CD4-positive, alpha-beta T cell treated with Interleukin-10 for 1 hour (primary cell): ENCODE data around the gene PKD1L1.
"Not testable (repeated sequence)": the region's sequence is repeated elsewhere in the genome, so short reads cannot be mapped to it uniquely, and the experiment has no call there.

ENCODE experiments used
- DNase-seq: peaks from one replicate; pipeline ENCODE4 v3.0.0-alpha.2; 2020

Gene PKD1L1

GRCh38 chr7:47758546-47758945 is 189.7 kb downstream of the PKD1L1 start:
- DNase-seq: no peak

- DNase-seq: no peak
Observed at GRCh38 chr7:47757921-47758411, 190.3 kb downstream of the PKD1L1 start.

- DNase-seq: no peak
Observed at GRCh38 chr7:47756636-47757035, 191.6 kb downstream of the PKD1L1 start.

GRCh38 chr7:47755248-47755647 is 193.0 kb downstream of the PKD1L1 start:
- no peak for DNase-seq

- DNase-seq: not testable (repeated sequence)
Observed at GRCh38 chr7:47751724-47752123, 196.5 kb downstream of the PKD1L1 start.

- DNase-seq: no peak
Observed at GRCh38 chr7:47751043-47751442, 197.2 kb downstream of the PKD1L1 start.

- no peak for DNase-seq
Observed at GRCh38 chr7:47748041-47748440, 200.2 kb downstream of the PKD1L1 start.

GRCh38 chr7:47747160-47747559 is 201.1 kb downstream of the PKD1L1 start:
- no peak for DNase-seq

GRCh38 chr7:47746468-47746867 is 201.8 kb downstream of the PKD1L1 start:
- DNase-seq: no peak

- DNase-seq: no peak
Observed at GRCh38 chr7:47744883-47745282, 203.4 kb downstream of the PKD1L1 start.

GRCh38 chr7:47743965-47744591 is 204.2 kb downstream of the PKD1L1 start:
- DNase-seq: no peak

- no peak for DNase-seq
Observed at GRCh38 chr7:47741984-47742383, 206.3 kb downstream of the PKD1L1 start.

GRCh38 chr7:47739891-47740290 is 208.4 kb downstream of the PKD1L1 start:
- DNase-seq: no peak

GRCh38 chr7:47739301-47739875 is 208.9 kb downstream of the PKD1L1 start:
- DNase-seq: no peak

- DNase-seq: no peak
Observed at GRCh38 chr7:47738563-47739166, 209.6 kb downstream of the PKD1L1 start.

- no peak for DNase-seq
Observed at GRCh38 chr7:47737601-47738000, 210.7 kb downstream of the PKD1L1 start.

GRCh38 chr7:47735431-47736345 is 212.6 kb downstream of the PKD1L1 start:
- DNase-seq: no peak

GRCh38 chr7:47734949-47735291 is 213.3 kb downstream of the PKD1L1 start:
- no peak for DNase-seq

GRCh38 chr7:47734287-47734948 is 213.8 kb downstream of the PKD1L1 start:
- no peak for DNase-seq

- DNase-seq: no peak
Observed at GRCh38 chr7:47730142-47730541, 218.1 kb downstream of the PKD1L1 start.

GRCh38 chr7:47726047-47726726 is 222.1 kb downstream of the PKD1L1 start:
- no peak for DNase-seq
